Measurements from ENCODE around the gene PTPRT.

- no peak for TF ChIP-seq RFX5 (IDR thresholded peaks at IDR 0.05; ENCODE audit: low read length)
- TF ChIP-seq POLR2AphosphoS5 (IDR thresholded peaks at IDR 0.05; ENCODE audit: low read depth, low read length), result no peak
- no peak for TF ChIP-seq EP300 (IDR thresholded peaks at IDR 0.05; ENCODE audit: borderline replicate concordance in 1 of 2, low read depth in 1 of 2, low read length in 1 of 2)
- TF ChIP-seq, protein P1, sequence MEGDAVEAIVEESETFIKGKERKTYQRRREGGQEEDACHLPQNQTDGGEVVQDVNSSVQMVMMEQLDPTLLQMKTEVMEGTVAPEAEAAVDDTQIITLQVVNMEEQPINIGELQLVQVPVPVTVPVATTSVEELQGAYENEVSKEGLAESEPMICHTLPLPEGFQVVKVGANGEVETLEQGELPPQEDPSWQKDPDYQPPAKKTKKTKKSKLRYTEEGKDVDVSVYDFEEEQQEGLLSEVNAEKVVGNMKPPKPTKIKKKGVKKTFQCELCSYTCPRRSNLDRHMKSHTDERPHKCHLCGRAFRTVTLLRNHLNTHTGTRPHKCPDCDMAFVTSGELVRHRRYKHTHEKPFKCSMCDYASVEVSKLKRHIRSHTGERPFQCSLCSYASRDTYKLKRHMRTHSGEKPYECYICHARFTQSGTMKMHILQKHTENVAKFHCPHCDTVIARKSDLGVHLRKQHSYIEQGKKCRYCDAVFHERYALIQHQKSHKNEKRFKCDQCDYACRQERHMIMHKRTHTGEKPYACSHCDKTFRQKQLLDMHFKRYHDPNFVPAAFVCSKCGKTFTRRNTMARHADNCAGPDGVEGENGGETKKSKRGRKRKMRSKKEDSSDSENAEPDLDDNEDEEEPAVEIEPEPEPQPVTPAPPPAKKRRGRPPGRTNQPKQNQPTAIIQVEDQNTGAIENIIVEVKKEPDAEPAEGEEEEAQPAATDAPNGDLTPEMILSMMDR (IDR thresholded peaks at IDR 0.05), result no peak
- TF ChIP-seq EZH2phosphoT487 (IDR thresholded peaks at IDR 0.05; ENCODE audit: borderline replicate concordance, low read depth), result no peak
- TF ChIP-seq RAD21 (IDR thresholded peaks at IDR 0.05; ENCODE audit: low read length), result no peak
- no peak for TF ChIP-seq YY1 (IDR thresholded peaks at IDR 0.05; ENCODE audit: low read depth)
- no peak for TF ChIP-seq FOXM1 (IDR thresholded peaks at IDR 0.05; ENCODE audit: low read depth)
- TF ChIP-seq CHD2 (IDR thresholded peaks at IDR 0.05; ENCODE audit: low read length, partially characterized antibody), result no peak
- no peak for TF ChIP-seq MXI1 (IDR thresholded peaks at IDR 0.05; ENCODE audit: low read depth, low read length)
- TF ChIP-seq REST (IDR thresholded peaks at IDR 0.05; ENCODE audit: low read depth, low read length), result no peak
- TF ChIP-seq FOXJ3 (CRISPR knock-in tag; IDR thresholded peaks at IDR 0.05), result no peak
- no peak for TF ChIP-seq JUND (IDR thresholded peaks at IDR 0.05)
- TF ChIP-seq TAF1 (IDR thresholded peaks at IDR 0.05; ENCODE audit: borderline replicate concordance, low read depth, low read length), result no peak
Observed at GRCh38 chr20:42775866-42776265, 413.8 kb downstream of the PTPRT start.

All from SK-N-SH (cell line).